ENCODE measurements around the gene SKOR2. TPM values are rescaled to one million over a fixed set of nuclear protein-coding genes. Genes with fewer than 3 reads are reported as not detected.

SKOR2 gene
- total RNA-seq, 2 donors from 2014 or later = 0.18 TPM; not detected in 1

- Mint-ChIP-seq H3K27ac (peak overlapping the region; percentile 20), H3K4me1 (peaks cover 7% of the 10 kb centered on the region)
Measured at GRCh38 chr18:47168913-47169312, 82.5 kb downstream of the SKOR2 start.

GRCh38 chr18:47168509-47168908 lies 83.0 kb downstream of the SKOR2 start:
- no peak for TF ChIP-seq CTCF (conservative IDR thresholded peaks at IDR 0.05)
- H3K4me1 ChIP-seq (ENCODE audit: control insufficient read depth, insufficient read depth, low read length) = no peaks in the 10 kb centered on the region

More at GRCh38 chr18:47168913-47169312, 82.5 kb downstream of the SKOR2 start:
- DNase-seq = no peak
- Histone ChIP-seq H3K4me1 (ENCODE audit: control insufficient read depth, insufficient read depth, low read length) (no peaks in the 10 kb centered on the region), H3K9ac (ENCODE audit: extremely low read depth, low read length, poor library complexity, severe bottlenecking) (no peak overlapping the region), H3K36me3 (ENCODE audit: control insufficient read depth, insufficient read depth, low read length) (peaks cover 11% of the 10 kb centered on the region), H3K4me3 (ENCODE audit: low read length) (no peak overlapping the region), H3K27ac (ENCODE audit: low read depth, low read length) (no peak overlapping the region), H3K27me3 (ENCODE audit: control insufficient read depth, insufficient read depth, low read length, poor library complexity, severe bottlenecking) (no peaks in the 10 kb centered on the region), H3K9me3 (ENCODE audit: control insufficient read depth, low read length) (no peaks in the 10 kb centered on the region)
- Mint-ChIP-seq H3K27me3 (ENCODE audit: insufficient read depth) (no peaks in the 10 kb centered on the region), H3K9me3 (no peaks in the 10 kb centered on the region), H3K36me3 (ENCODE audit: low read depth) (no peaks in the 10 kb centered on the region), H3K4me3 (no peak overlapping the region)
- no peak for TF ChIP-seq CTCF (conservative IDR thresholded peaks at IDR 0.05)
- WGBS, 2 experiments (ENCODE audit: insufficient coverage in 1 of 2, insufficient read length in 1 of 2) = no CpG with 5 or more reads among the region's 1 CpG

GRCh38 chr18:47166294-47166693 lies 85.2 kb downstream of the SKOR2 start:
- Histone ChIP-seq H3K36me3 (ENCODE audit: control insufficient read depth, insufficient read depth, low read length) (peaks cover 7% of the 10 kb centered on the region), H3K4me3 (ENCODE audit: low read length) (no peak overlapping the region), H3K4me1 (ENCODE audit: control insufficient read depth, insufficient read depth, low read length) (peaks cover 3% of the 10 kb centered on the region), H3K27me3 (ENCODE audit: control insufficient read depth, insufficient read depth, low read length, poor library complexity, severe bottlenecking) (no peaks in the 10 kb centered on the region), H3K9ac (ENCODE audit: extremely low read depth, low read length, poor library complexity, severe bottlenecking) (no peak overlapping the region), H3K27ac (ENCODE audit: low read depth, low read length) (no peak overlapping the region), H3K9me3 (ENCODE audit: control insufficient read depth, low read length) (no peaks in the 10 kb centered on the region)
- 92 to 93% methylated on average over 1 to 2 of the region's 2 CpGs for WGBS, 2 experiments (ENCODE audit: insufficient coverage in 1 of 2, insufficient read length in 1 of 2)
- no peak for TF ChIP-seq CTCF (conservative IDR thresholded peaks at IDR 0.05)
- Mint-ChIP-seq H3K9me3 (no peaks in the 10 kb centered on the region), H3K36me3 (ENCODE audit: low read depth) (peaks cover 6% of the 10 kb centered on the region), H3K27me3 (ENCODE audit: insufficient read depth) (no peaks in the 10 kb centered on the region), H3K4me3 (no peak overlapping the region), H3K4me1 (peaks cover 9% of the 10 kb centered on the region), H3K27ac (peak overlapping the region; percentile 10)
- DNase-seq = no peak

More at GRCh38 chr18:47168509-47168908, 83.0 kb downstream of the SKOR2 start:
- Mint-ChIP-seq H3K4me1 (peaks cover 7% of the 10 kb centered on the region), H3K4me3 (no peak overlapping the region), H3K9me3 (no peaks in the 10 kb centered on the region), H3K27me3 (ENCODE audit: insufficient read depth) (no peaks in the 10 kb centered on the region), H3K27ac (no peak overlapping the region), H3K36me3 (ENCODE audit: low read depth) (no peaks in the 10 kb centered on the region)
- no peak overlapping the region for H3K27ac ChIP-seq (ENCODE audit: low read depth, low read length)
- H3K9me3 ChIP-seq (ENCODE audit: control insufficient read depth, low read length) = no peaks in the 10 kb centered on the region
- no peak for DNase-seq
- no peak overlapping the region for H3K9ac ChIP-seq (ENCODE audit: extremely low read depth, low read length, poor library complexity, severe bottlenecking)
- H3K4me3 ChIP-seq (ENCODE audit: low read length) = no peak overlapping the region
- peaks cover 7% of the 10 kb centered on the region for H3K36me3 ChIP-seq (ENCODE audit: control insufficient read depth, insufficient read depth, low read length)
- H3K27me3 ChIP-seq (ENCODE audit: control insufficient read depth, insufficient read depth, low read length, poor library complexity, severe bottlenecking) = no peaks in the 10 kb centered on the region

Data from endodermal cell (in vitro differentiated cells).